AG04449 (cell line): ENCODE data around the gene MARK3.

Experiments
- CTCF ChIA-PET: fragments of 350-600 bp; formaldehyde crosslinking; extraction: SDS; loops from one replicate; lab custom pipeline; 2021; ENCODE audit warnings: antibody characterized with exemption; lab: Yijun Ruan, JAX
- POLR2A ChIA-PET: fragments of 400-600, 350-600 bp; formaldehyde crosslinking; extraction: SDS; loops from one replicate; lab custom pipeline; 2020; ENCODE audit warnings: antibody characterized with exemption, inconsistent platforms; lab: Yijun Ruan, JAX
- DNase-seq: peaks from one replicate; pipeline ENCODE4 v3.0.0-alpha.2; 2010; ENCODE audit warnings: low read depth, low spot score
- H3K4me3 ChIP-seq: 2 replicates; pipeline ENCODE4 v1.5.1; 2011; ENCODE audit warnings: low read depth, mild to moderate bottlenecking, control low read depth, low read length
- TF ChIP-seq, protein P1 (sequence below): IDR thresholded peaks from one replicate; pipeline ENCODE4 v1.5.1; 2011; ENCODE audit warnings: mild to moderate bottlenecking, moderate library complexity, low read length, control low read depth, inconsistent platforms; ENCODE audit not compliant: insufficient read depth; ENCODE audit errors: missing control alignments

The MARK3 gene

DNA sequence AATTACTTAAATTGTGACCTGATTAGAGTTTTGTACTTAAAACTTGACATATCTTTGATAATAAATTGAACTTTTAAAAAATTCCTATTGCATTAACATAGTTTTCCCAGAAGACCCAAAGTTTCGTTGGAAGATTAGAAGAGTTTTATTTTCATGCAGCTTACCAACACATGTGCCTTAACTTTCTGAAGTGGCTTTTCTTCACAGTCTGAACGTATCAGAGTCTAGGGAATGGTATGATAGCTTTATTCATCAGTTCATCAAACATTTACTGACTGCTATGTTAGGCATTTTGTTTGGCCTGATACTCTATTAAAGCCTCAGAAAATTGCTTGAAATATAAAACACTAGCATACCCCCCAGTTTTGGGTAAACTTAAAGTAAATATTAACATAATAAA, 65.2 kb downstream of the MARK3 start:
- H3K4me3 ChIP-seq, result no peak overlapping the region
- TF ChIP-seq, protein P1, sequence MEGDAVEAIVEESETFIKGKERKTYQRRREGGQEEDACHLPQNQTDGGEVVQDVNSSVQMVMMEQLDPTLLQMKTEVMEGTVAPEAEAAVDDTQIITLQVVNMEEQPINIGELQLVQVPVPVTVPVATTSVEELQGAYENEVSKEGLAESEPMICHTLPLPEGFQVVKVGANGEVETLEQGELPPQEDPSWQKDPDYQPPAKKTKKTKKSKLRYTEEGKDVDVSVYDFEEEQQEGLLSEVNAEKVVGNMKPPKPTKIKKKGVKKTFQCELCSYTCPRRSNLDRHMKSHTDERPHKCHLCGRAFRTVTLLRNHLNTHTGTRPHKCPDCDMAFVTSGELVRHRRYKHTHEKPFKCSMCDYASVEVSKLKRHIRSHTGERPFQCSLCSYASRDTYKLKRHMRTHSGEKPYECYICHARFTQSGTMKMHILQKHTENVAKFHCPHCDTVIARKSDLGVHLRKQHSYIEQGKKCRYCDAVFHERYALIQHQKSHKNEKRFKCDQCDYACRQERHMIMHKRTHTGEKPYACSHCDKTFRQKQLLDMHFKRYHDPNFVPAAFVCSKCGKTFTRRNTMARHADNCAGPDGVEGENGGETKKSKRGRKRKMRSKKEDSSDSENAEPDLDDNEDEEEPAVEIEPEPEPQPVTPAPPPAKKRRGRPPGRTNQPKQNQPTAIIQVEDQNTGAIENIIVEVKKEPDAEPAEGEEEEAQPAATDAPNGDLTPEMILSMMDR, result no peak
- CTCF ChIA-PET, result interaction anchor here (1.0 to 1.9 kb wide), 6 partner anchors 9 to 59 kb away, joined by 3 to 5 read pairs (median 3); no protein-coding TSS in a partner anchor
- POLR2A ChIA-PET, result no interaction called here
- DNase-seq, result no peak

DNA sequence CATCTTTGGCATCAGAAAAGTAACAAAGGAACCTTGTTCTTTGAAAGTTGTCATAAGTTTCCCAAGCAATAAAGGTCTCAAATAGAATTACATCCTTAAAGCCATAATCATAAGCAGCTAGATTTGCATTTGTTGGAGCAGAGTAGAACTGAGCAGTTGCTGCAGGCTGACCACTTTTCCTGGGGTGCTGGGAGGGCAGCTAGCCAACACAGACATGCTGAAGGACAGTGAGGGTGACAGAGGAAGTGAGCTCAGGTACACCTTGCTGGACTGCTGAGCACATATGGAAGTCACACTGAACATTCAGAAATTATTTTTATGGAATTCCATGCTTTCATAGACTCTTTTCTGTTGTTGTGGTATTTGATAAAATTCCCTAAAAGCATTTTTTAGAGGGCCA, 66.2 kb downstream of the MARK3 start:
- no peak for DNase-seq
- TF ChIP-seq, protein P1, result no peak
- POLR2A ChIA-PET, result no interaction called here
- CTCF ChIA-PET, result interaction anchor here (1.2 to 1.9 kb wide), 3 partner anchors 13 to 57 kb away, joined by 3 to 5 read pairs (median 3); no protein-coding TSS in a partner anchor
- no peak overlapping the region for H3K4me3 ChIP-seq

DNA sequence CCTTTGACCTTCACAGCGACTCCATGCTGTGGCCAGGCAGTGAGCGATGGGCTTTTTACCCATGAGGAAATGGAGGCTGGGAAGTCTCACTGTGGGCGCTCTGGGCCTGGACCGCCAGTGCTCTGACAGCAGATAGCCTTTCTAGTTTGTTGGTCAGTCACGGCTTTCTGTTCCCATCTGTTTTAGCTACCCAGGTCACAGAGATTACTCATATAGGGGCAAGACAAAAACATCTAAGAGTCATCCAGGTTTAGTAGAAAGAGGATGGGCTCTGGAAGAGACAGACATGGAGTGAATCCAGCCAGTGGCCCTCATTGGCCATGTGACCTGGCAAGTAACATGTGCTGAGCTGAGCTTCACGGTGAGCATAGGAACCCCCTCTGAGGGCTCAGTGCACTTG, 68.6 kb downstream of the MARK3 start:
- H3K4me3 ChIP-seq, result no peak overlapping the region
- CTCF ChIA-PET, result no interaction called here
- POLR2A ChIA-PET, result no interaction called here
- TF ChIP-seq, protein P1, result no peak
- DNase-seq, result no peak

DNA sequence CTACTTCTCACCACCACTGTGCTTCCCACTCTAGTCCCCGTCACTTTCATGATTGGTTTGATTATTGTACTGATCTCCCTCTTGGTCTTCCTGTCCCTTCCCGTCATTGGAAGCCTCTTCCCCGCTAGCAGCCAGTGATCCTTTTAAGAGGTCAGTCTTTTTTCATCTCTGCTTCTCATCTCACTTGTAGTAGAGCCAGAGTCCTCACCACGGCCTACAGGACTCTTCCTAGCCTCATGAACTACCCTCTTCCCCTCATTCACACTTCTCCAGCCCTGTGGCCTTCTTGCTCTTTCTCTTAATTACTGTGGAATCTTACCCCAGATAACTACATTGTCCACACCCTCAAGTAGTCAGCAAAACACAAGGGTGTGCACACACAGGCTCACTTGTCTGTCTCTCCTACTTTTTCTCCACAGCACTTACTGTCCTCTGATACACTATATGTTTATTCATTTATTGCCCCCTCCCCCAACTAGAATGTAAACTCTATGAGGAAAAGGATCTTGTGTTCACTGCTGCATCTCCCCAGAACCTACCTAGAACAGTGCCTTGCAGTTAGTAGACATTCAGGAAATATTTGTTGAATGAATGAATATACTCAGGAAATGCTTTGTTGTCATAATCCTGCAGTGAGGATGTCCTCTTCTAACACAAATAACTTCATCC, 71.1 kb downstream of the MARK3 start:
- ChIA-PET CTCF (interaction anchor here (2.8 kb wide), 1 partner anchor 43 kb away, joined by 10 read pairs; no protein-coding TSS in a partner anchor), POLR2A (no interaction called here)
- H3K4me3 ChIP-seq, result no peak overlapping the region
- no peak for DNase-seq
- TF ChIP-seq, protein P1, result no peak

DNA sequence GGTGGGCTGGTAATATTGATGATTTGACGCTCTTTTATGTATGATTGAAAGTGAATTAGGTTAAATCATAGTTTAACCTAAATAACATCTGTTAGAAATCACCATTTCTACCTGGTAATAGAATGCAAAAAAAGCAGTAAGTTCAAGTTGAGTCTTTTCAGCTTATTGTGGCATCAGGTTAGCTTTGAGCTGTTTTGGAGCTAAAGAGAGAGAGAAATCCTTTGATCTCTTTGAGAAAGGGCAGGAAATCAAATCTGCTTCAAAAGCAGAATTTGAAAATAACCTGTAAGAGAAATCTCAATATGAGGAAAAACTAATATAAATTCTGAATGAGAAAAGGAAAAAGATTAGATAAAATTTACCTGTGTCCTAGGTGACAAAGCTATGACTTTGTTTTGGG, 75.2 kb downstream of the MARK3 start:
- ChIA-PET CTCF (interaction anchor here (1.0 to 1.6 kb wide), 8 partner anchors 8 to 68 kb away, joined by 3 to 5 read pairs (median 4); no protein-coding TSS in a partner anchor), POLR2A (no interaction called here)
- TF ChIP-seq, protein P1, result no peak
- no peak for DNase-seq
- H3K4me3 ChIP-seq, result no peak overlapping the region

GRCh38 chr14:103463149-103463548, 77.9 kb downstream of the MARK3 start:
- ChIA-PET POLR2A (no interaction called here), CTCF (no interaction called here)
- TF ChIP-seq, protein P1, result no peak
- no peak overlapping the region for H3K4me3 ChIP-seq
- no peak for DNase-seq
